A673 (cell line): ENCODE results near the gene IGFALS. TPM values are rescaled to one million over a fixed set of nuclear protein-coding genes. Genes with fewer than 3 reads are reported as not detected.

Experiments used
- BruUV-seq: library from RNA; stranded (reverse); fragments of 400-500 nt; replicated peaks from 2 replicates; lab custom pipeline; 2021; lab: Mats Ljungman, UMichigan
- CTCF ChIA-PET: fragments of 300-600 bp; sonication (Branson Sonifier 250); formaldehyde crosslinking; loops from one replicate; lab custom pipeline; 2022; ENCODE audit warnings: antibody characterized with exemption; lab: Charles Lee
- POLR2A ChIA-PET: fragments of 300-600 bp; sonication (Branson Sonifier 250); formaldehyde crosslinking; loops from one replicate; lab custom pipeline; 2022; ENCODE audit warnings: antibody characterized with exemption; ENCODE audit not compliant: low non-redundant PET; lab: Charles Lee
- DNase-seq: peaks from one replicate; pipeline ENCODE4 v3.0.0-alpha.2; 2015; ENCODE audit warnings: low spot score
- H3K27ac ChIP-seq: fragments of 200-600 bp; sonication (generic); 2 replicates; pipeline ENCODE4 v1.5.1; 2016; ENCODE audit warnings: mixed run types, low read depth, mild to moderate bottlenecking, mixed read lengths, antibody characterized with exemption, low read length; ENCODE audit not compliant: poor library complexity, severe bottlenecking
- H3K27me3 ChIP-seq: fragments of 200-600 bp; sonication (generic); replicated peaks from 2 replicates; pipeline ENCODE4 v1.6.1; 2017; ENCODE audit warnings: mixed run types, low read depth, mild to moderate bottlenecking, mixed read lengths, antibody characterized with exemption, low read length; ENCODE audit not compliant: insufficient read depth, poor library complexity
- H3K36me3 ChIP-seq: fragments of 200-600 bp; sonication (generic); 2 replicates; pipeline ENCODE4 v1.6.1; 2016; ENCODE audit warnings: mixed run types, mild to moderate bottlenecking, mixed read lengths, antibody characterized with exemption, low read length; ENCODE audit not compliant: insufficient read depth, poor library complexity, severe bottlenecking
- H3K4me1 ChIP-seq: fragments of 200-600 bp; sonication (generic); 2 replicates; pipeline ENCODE4 v1.6.1; 2017; ENCODE audit warnings: mixed run types, mild to moderate bottlenecking, mixed read lengths, antibody characterized with exemption, low read length; ENCODE audit not compliant: insufficient read depth, poor library complexity, severe bottlenecking
- H3K4me3 ChIP-seq: fragments of 200-600 bp; sonication (generic); 2 replicates; pipeline ENCODE4 v1.5.1; 2016; ENCODE audit warnings: low read depth, mixed run types, mild to moderate bottlenecking, mixed read lengths, low read length; ENCODE audit not compliant: poor library complexity, severe bottlenecking
- H3K9me3 ChIP-seq: fragments of 200-600 bp; sonication (generic); 2 replicates; pipeline ENCODE4 v1.6.1; 2016; ENCODE audit warnings: mixed run types, low read depth, mild to moderate bottlenecking, mixed read lengths, antibody characterized with exemption, low read length; ENCODE audit not compliant: poor library complexity, severe bottlenecking
- EZH2 ChIP-seq: fragments of 200-600 bp; sonication (generic); IDR thresholded peaks from 2 replicates; pipeline ENCODE4 v1.6.1; 2017; ENCODE audit warnings: borderline replicate concordance, low read depth, mild to moderate bottlenecking, mixed read lengths, antibody characterized with exemption, low read length; ENCODE audit not compliant: poor library complexity, severe bottlenecking
- intact Hi-C: fragments of 100-400 bp; cut with micrococcal nuclease; formaldehyde crosslinking; loops from one replicate; pipeline ENCODE4 v1.10.0; 2022; ENCODE audit not compliant: unreplicated experiment
- total RNA-seq: library from RNA; stranded (reverse); gene quantifications from 2 replicates; pipeline ENCODE4 v1.2.3, GENCODE V29; 2021
- TF ChIP-seq, protein P1 (sequence below): fragments of 300-800, 200-600 bp; sonication (generic); conservative IDR thresholded peaks from 2 replicates; pipeline ENCODE4 v1.5.1; 2017; ENCODE audit warnings: low read depth, mild to moderate bottlenecking, antibody characterized with exemption, low read length, moderate library complexity, mixed read lengths

The IGFALS gene
- total RNA-seq, 1 experiment from 2014 or later, result not detected

DNA sequence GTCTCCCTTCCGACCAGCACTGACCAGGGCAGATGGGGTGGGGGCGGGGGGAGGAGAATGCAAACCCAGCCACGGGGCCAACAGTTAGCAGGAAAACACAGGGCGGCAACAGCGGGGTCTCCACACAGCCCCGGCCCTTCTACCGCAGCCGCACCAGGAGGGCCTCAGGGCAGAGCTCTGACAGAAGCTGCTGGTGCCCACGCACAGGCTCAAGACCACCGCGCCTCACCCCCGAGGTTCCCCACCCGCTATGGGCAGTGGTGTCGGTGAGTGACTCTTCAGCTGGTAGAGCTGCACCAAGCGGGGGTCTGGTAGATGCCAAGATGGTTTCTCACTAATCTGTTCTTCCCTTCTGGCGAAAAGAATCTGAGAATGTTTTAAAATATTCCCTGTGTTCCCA is 17.0 kb upstream of the IGFALS start:
- no TSS peak for BruUV-seq
- DNase-seq, result no peak
- no peak for TF ChIP-seq EZH2
- intact Hi-C loops, result no loop called here
- ChIA-PET POLR2A (no interaction called here), CTCF (no interaction called here)
- H3K36me3 ChIP-seq, result no peaks in the 10 kb centered on the region
- H3K27ac ChIP-seq, result no peak overlapping the region
- no peaks in the 10 kb centered on the region for H3K27me3 ChIP-seq
- peaks cover 9% of the 10 kb centered on the region for H3K4me1 ChIP-seq
- no peaks in the 10 kb centered on the region for H3K9me3 ChIP-seq
- no peak overlapping the region for H3K4me3 ChIP-seq

DNA sequence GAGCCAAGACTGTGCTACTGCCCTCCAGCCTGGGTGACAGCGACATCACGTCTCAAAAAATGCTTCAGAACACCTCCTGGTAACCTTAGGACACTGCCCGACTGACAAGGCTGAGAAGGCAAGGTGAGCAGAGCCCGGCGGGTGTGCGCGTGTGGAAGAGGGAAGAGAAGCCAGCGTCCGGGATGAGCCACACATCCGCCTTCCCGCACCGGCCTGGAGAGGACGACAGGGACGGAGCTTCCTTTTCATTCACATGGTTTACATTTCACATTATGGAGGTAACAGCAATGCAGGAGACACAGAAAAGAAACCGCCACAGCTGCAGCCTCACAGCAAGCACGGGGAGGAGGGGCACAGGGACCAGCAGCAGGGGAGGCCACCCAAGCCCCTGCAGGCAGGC is 16.6 kb upstream of the IGFALS start:
- POLR2A ChIA-PET, result no interaction called here
- intact Hi-C loops, result no loop called here
- no peak overlapping the region for H3K27ac ChIP-seq
- H3K27me3 ChIP-seq, result no peaks in the 10 kb centered on the region
- no TSS peak for BruUV-seq
- H3K4me1 ChIP-seq, result peaks cover 9% of the 10 kb centered on the region
- TF ChIP-seq, protein P1, sequence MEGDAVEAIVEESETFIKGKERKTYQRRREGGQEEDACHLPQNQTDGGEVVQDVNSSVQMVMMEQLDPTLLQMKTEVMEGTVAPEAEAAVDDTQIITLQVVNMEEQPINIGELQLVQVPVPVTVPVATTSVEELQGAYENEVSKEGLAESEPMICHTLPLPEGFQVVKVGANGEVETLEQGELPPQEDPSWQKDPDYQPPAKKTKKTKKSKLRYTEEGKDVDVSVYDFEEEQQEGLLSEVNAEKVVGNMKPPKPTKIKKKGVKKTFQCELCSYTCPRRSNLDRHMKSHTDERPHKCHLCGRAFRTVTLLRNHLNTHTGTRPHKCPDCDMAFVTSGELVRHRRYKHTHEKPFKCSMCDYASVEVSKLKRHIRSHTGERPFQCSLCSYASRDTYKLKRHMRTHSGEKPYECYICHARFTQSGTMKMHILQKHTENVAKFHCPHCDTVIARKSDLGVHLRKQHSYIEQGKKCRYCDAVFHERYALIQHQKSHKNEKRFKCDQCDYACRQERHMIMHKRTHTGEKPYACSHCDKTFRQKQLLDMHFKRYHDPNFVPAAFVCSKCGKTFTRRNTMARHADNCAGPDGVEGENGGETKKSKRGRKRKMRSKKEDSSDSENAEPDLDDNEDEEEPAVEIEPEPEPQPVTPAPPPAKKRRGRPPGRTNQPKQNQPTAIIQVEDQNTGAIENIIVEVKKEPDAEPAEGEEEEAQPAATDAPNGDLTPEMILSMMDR, result no peak
- H3K9me3 ChIP-seq, result no peaks in the 10 kb centered on the region
- CTCF ChIA-PET, result no interaction called here
- no peak for DNase-seq
- H3K4me3 ChIP-seq, result no peak overlapping the region
- no peaks in the 10 kb centered on the region for H3K36me3 ChIP-seq

DNA sequence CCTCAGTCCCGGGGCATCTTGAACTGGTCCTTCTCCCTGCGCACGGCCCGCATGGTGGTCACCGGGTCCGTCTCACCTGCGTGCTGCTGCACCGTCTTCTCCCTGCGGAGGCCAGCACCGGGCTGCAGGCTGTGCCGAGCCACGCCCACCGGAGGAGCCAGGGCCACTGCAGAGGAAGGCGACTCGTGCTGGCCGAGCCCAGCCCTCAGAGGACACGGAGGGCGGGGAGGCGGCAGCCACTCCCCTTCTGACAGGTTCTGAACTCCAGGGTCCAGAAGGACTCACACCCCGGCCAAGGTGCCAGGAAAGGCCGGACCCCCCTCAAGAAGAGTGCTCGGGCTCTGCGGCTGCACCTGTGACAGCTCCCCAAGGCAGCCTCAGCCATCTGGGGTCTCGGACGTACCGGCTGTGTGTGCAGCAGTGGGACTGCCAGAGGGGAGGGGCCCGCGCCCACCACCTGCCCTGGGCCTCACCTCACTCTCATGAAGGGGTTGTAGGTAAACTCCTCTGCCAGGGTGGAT is 15.8 kb upstream of the IGFALS start:
- Histone ChIP-seq H3K27ac (no peak overlapping the region), H3K4me3 (no peak overlapping the region), H3K4me1 (peaks cover 9% of the 10 kb centered on the region), H3K27me3 (no peaks in the 10 kb centered on the region), H3K9me3 (no peaks in the 10 kb centered on the region), H3K36me3 (no peaks in the 10 kb centered on the region)
- no TSS peak for BruUV-seq
- intact Hi-C loops, result no loop called here
- CTCF ChIA-PET, result no interaction called here
- no peak for TF ChIP-seq EZH2
- TF ChIP-seq, protein P1, result no peak
- POLR2A ChIA-PET, result no interaction called here
- no peak for DNase-seq

GRCh38 chr16:1808691-1809090 is 15.2 kb upstream of the IGFALS start:
- intact Hi-C loops, result no loop called here
- BruUV-seq, result no TSS peak
- Histone ChIP-seq H3K9me3 (no peaks in the 10 kb centered on the region), H3K4me1 (peaks cover 9% of the 10 kb centered on the region), H3K4me3 (no peak overlapping the region), H3K27ac (no peak overlapping the region), H3K27me3 (no peaks in the 10 kb centered on the region), H3K36me3 (no peaks in the 10 kb centered on the region)
- no peak for DNase-seq
- POLR2A ChIA-PET, result no interaction called here
- CTCF ChIA-PET, result no interaction called here
- TF ChIP-seq, protein P1, result no peak
- no peak for TF ChIP-seq EZH2
